SHP77 treated with DMSO at 0.1 percent for 48 hours (cell line): ENCODE measurements around the gene XAGE1A.
"Not testable (repeated sequence)": the region's sequence is repeated elsewhere in the genome, so short reads cannot be mapped to it uniquely, and the experiment has no call there.

Experiments
- DNase-seq: peaks from one replicate; lab custom pipeline; 2025; lab: John Stamatoyannopoulos, UW

XAGE1A gene, protein sequence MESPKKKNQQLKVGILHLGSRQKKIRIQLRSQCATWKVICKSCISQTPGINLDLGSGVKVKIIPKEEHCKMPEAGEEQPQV

DNA sequence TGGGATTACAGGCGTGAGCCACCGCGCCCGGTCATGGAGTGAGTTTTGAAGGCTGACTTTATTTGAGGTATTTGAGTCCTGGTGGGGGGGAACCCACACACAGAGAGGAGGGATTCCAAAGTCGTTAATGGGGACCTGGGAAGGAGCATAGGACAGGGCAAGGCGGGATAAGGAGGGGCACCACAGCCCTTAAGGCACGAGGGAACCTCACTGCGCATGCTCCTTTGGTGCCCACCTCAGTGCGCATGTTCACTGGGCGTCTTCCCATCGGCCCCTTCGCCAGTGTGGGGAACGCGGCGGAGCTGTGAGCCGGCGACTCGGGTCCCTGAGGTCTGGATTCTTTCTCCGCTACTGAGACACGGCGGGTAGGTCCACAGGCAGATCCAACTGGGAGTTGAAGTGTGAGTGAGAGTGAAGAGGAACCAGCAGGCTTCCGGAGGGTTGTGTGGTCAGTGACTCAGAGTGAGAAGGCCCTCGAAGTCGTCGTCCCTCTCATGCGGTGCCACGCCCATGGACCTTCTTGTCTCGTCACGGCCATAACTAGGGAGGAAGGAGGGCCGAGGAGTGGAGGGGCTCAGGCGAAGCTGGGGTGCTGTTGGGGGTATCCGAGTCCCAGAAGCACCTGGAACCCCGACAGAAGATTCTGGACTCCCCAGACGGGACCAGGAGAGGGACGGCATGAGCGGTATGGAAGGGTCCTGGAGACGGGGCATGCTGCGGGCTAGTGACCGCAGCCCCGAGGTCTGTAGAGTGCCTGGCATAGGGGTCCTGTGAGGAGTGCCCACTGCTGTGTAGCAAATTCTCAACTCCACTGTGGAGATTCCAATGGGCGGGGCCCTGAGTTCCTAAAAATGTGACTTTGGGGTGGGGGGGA lies at the start of gene XAGE1A:
Gene XAGE1A (plus strand): TSS at position 264 of the 874 bp plus-strand sequence. CDS start 1,554 bp downstream, outside the sequence.
- DNase-seq = not testable (repeated sequence)

DNA sequence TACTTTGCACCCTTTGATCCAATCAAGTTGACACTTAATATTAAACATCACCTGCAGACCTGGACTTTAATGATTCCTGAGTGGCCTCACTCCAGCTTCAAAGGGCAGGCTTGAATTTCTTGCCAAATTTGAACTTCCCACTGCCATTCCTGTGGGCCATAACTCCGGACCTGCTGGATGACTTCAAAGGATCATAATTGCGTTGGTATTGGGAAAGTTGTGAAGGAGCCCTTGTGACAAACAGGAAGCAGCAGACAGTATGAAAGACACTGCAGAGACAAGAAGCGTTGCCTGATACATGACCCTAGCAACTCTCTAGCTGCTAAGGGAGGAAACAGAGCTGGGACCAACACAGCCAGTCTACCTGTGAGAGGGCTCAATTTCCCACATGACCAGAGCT lies 43.6 kb upstream of the XAGE1A start:
- not testable (repeated sequence) for DNase-seq

DNA sequence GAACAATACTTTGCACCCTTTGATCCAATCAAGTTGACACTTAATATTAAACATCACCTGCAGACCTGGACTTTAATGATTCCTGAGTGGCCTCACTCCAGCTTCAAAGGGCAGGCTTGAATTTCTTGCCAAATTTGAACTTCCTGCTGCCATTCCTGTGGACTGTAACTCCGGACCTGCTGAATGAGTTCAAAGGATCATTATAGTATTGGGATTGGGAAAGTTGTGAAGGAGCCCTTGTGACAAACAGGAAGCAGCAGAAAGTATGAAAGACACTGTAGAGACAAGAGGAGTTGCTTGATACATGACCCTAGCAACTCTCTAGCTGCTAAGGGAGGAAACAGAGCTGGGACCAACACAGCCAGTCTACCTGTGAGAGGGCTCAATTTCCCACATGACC lies 24.3 kb upstream of the XAGE1A start:
- not testable (repeated sequence) for DNase-seq

DNA sequence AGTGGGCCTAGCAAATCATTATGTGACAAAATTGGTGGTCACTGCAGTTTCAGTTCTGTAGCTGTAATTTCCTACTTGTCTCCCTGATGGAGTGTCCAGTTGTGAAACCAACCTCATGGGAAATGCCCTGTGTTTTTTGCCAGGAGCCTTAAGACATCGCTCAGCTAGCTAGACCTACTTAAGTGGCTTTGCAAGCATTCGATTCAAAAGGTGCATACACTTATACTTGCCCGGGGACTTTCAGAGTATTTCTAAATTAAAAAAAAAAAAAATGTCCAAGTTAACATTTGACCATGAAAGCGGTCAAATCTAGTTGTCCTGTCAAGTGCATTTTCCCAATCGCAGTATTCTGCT lies 788 bp downstream of the XAGE1A start:
- not testable (repeated sequence) for DNase-seq

DNA sequence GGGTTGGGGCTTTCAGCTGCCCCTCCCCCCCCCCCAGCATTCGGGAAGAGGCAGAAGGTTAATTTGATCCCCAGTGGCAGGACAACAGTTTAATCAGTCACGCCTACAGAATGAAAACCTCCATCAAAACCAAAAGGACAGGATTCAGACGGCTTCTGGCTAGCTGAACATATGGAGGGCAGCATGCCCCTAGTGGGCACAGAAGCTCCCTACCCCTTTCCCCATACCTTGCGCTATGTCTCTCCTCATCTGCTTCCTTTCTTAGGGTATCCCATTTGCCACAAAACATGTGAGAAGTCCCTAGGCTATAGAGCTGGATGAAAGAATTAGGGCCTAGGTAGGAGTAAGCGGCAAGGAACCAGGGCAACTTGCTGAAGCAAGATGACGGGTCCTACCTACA lies 5.8 kb downstream of the XAGE1A start:
- not testable (repeated sequence) for DNase-seq

DNA sequence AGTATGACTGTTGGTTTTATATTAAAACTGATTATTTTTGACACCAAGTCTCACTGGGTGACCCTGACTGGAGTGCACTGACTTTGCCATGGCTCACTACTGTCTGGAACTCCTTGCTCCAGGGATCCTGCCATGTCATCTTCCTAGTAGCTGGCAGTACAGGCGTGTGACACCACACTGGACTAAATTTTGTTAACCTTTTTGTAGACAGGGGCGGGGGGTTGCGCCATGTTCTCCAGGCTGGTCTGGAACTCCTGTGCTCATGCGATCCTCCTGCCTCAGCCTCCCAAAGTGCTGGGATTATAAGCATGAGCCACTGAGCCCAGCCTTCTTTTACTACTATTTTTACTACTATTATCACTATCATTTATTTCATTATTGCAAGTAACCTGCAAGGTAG lies 8.9 kb downstream of the XAGE1A start:
- DNase-seq = no peak

DNA sequence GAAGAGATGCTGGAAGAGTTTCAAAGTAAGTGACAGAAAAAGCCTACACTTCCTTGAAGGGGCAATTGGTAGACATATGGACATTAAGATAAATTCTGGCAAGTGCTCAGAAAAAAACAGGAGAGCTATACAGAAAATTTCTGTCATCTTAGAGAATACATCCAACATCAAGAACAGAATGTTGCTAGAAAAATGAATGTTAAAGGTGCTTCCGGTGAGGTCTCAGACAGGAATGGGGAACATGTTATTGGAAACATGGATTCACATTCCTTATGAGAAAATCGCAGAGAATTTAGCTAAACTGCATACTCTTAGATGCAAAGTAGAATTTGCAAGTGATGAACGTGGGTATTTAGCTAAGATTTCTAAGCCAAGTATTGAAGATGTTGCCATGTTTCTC lies 11.7 kb downstream of the XAGE1A start:
- DNase-seq = no peak

DNA sequence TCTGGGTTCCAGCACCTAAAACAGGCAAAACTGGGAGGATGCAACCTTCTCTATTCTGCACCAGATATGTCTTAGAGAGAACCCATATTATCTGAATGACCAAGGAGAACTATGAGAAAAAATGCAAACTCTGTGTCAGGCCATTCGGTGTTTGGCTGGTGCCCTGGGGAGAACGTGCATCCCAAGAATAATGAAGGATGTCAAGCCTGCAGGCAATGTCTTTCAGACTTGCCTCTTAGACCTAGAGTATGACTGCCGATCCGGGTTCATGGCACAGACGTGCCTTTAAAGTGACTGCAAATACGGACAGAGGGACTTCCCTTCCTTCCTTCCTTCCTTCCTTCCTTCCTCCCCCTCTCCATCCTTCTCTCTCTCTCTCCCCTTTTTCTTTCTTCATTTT lies 14.3 kb downstream of the XAGE1A start:
- DNase-seq = no peak

DNA sequence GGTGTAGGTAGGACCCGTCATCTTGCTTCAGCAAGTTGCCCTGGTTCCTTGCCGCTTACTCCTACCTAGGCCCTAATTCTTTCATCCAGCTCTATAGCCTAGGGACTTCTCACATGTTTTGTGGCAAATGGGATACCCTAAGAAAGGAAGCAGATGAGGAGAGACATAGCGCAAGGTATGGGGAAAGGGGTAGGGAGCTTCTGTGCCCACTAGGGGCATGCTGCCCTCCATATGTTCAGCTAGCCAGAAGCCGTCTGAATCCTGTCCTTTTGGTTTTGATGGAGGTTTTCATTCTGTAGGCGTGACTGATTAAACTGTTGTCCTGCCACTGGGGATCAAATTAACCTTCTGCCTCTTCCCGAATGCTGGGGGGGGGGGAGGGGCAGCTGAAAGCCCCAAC lies 15.5 kb downstream of the XAGE1A start:
- DNase-seq = not testable (repeated sequence)

DNA sequence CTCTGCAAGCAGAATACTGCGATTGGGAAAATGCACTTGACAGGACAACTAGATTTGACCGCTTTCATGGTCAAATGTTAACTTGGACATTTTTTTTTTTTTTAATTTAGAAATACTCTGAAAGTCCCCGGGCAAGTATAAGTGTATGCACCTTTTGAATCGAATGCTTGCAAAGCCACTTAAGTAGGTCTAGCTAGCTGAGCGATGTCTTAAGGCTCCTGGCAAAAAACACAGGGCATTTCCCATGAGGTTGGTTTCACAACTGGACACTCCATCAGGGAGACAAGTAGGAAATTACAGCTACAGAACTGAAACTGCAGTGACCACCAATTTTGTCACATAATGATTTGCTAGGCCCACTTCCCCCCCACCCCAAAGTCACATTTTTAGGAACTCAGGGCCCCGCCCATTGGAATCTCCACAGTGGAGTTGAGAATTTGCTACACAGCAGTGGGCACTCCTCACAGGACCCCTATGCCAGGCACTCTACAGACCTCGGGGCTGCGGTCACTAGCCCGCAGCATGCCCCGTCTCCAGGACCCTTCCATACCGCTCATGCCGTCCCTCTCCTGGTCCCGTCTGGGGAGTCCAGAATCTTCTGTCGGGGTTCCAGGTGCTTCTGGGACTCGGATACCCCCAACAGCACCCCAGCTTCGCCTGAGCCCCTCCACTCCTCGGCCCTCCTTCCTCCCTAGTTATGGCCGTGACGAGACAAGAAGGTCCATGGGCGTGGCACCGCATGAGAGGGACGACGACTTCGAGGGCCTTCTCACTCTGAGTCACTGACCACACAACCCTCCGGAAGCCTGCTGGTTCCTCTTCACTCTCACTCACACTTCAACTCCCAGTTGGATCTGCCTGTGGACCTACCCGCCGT lies 20.7 kb downstream of the XAGE1A start:
- DNase-seq = not testable (repeated sequence)

DNA sequence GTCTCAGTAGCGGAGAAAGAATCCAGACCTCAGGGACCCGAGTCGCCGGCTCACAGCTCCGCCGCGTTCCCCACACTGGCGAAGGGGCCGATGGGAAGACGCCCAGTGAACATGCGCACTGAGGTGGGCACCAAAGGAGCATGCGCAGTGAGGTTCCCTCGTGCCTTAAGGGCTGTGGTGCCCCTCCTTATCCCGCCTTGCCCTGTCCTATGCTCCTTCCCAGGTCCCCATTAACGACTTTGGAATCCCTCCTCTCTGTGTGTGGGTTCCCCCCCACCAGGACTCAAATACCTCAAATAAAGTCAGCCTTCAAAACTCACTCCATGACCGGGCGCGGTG lies 21.3 kb downstream of the XAGE1A start, which contains the start of gene XAGE1B:
Gene XAGE1B (minus strand): TSS at position 77 of the 339 bp plus-strand sequence. CDS start 1,536 bp downstream, outside the sequence.
- DNase-seq = not testable (repeated sequence)

DNA sequence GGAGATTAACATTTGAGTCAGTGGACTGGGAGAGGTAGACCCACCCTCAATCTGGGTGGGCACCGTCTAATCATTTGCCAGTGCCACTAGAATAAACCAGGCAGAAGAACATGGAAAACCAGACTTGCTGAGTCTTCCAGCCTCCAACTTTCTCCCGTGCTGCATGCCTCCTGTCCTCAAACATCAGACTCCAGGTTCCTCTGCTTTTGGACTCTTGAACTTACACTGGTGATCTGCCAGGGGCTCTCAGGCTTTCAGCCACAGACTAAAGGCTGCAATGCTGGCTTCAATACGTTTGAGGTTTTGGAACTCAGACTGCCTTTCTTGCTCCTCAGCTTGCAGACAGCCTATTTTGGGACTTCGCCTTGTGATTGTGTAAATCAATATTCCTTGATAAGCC lies 45.4 kb downstream of the XAGE1A start:
- DNase-seq = not testable (repeated sequence)

DNA sequence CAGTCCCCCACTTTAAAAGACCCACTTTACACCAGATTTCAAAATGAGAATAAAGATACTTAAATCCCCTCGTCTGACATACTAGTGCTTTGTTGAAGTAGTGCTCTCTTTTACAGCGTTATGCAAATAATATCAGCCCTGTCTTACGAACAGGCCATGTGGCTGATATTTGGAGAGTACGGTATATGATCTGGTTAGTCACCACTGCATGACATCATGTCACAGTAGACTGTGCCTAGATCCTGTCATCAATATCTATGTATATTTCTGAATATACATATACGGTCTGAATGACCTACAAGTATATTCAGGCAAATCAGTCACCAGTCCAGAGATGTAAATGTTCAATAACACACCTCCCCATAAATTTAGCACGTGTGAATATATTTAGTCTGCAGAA lies 46.7 kb downstream of the XAGE1A start:
- DNase-seq = no peak

DNA sequence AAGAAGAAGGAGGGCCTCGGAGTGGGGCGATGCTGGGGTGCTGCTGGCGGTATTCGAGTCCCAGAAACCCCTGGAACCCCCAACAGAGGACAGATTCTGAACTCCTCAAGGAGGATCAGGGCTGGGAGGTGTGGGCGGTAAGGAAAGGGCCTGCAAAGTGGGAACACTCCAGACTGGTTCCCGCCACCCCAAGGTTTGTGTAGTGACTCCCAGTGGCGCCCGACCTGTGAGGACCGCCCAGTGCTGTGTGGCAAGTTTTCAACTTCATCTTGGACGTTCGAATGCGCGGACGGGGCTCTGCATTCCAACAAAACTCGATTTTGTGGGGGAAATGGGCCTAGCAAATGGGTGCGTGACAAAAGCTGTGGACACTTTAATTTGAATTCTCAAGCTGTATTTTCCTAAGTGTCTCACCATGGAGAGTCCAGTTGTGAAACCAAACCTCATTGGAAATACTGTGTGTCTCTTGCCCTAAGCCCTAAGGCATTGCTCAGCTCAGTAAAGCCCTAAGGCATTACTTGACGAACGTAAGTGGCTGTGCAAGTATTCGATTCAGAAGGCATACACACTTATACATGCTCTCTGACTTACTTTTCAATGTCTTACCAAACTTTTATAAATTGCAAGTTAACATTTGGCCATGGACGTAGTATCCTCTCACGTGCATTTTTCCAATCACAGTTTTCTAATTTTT lies 48.7 kb downstream of the XAGE1A start:
- DNase-seq = no peak

DNA sequence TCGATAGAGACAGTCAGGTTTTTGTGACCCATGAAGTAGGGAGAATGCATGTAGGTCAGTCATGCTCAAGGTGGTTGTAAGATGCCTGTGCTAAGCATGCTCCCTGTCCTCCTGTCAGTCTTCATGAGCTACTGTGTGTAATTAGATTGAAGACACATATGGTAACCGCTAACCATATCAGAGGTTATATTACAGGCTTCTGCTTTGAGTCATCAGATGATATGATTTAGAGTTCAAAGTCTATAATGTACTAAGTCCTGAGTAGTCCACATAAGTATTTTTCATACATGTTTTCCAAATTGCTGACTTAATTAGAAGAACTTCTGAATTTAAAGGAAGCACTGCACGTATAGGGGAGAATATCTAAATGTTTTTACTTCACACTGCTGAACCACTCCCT lies 53.2 kb downstream of the XAGE1A start:
- DNase-seq = not testable (repeated sequence)
